Stimulated activated CD8-positive, alpha-beta memory T cell treated with anti-CD3 and anti-CD28 coated beads, Interleukin-12 subunit alpha, Interleukin-12 subunit beta, amount 100 ng/mL, for 4 hours (primary cell): ENCODE measurements around the gene DDX56.
A peak's percentile ranks its signal among the peaks of the same experiment; 100 is the strongest.
"Not testable (repeated sequence)": the region's sequence is repeated elsewhere in the genome, so short reads cannot be mapped to it uniquely, and the experiment has no call there.

Experiments used
- DNase-seq: peaks from one replicate; pipeline ENCODE4 v3.0.0-alpha.2; 2020; ENCODE audit warnings: low read depth

The DDX56 gene

DNA sequence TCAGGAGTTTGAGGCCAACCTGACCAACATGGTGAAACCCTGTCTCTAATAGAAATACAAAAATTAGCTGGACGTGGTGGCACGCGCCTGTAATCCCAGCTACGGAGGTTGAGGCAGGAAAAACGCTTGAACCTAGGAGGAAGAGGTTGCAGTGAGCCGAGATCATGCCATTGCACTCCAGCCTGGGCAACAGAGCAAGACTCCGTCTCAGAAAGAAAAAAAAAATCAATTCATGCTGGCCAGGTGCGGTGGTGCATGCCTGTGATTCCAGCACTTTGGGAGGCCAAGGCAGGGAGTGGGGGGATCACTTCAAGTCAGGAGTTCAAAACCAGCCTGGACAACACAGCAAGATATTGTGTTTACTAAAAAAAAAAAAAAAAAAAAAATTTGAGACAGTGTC, 23.5 kb upstream of the DDX56 start:
- DNase-seq: not testable (repeated sequence)

GRCh38 chr7:44595934-44596635, 22.4 kb upstream of the DDX56 start:
- DNase-seq: no peak

- DNase-seq: no peak
Measured at GRCh38 chr7:44590910-44591309, 17.2 kb upstream of the DDX56 start.

DNA sequence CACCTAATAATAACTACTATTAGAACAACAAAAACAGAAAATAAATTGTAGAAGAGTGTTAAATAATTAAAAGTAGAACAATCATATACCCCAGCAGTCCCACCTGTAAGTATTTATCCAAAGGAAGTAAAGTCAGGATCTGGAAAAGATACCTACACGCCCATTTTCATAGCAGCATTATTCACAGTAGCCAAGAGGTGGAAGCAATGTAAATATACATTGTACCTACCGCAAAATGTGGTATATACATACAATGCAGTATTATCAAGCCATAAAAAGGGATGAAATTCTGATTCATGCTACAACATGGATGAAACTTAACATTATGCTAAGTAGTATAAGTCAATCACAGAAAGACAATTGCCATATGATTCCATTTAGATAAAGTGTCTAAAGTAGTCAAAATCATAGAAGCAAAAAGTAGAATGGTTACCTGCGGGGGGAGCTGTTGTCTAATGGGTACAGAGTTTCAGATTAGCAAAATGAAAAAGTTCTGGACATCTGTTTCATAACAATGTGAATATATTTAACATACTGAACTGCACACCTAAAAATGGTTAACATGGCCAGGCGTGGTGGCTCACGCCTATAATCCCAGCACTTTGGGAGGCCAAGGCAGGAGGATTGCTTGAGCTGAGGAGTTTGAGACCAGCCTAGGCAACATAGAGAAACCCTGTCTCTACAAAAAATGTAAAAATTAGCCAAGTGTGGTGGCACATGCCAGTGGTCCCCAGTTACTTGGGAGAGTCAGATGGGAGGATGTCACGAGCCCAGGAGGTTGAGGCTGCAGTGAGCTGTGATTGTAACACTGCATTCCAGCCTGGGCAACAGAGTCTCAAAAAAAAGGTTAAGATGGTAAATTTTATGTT, 14.4 kb upstream of the DDX56 start:
- peak; percentile 17 for DNase-seq

- no peak for DNase-seq
Measured at GRCh38 chr7:44583146-44583865, 9.6 kb upstream of the DDX56 start.

DNA sequence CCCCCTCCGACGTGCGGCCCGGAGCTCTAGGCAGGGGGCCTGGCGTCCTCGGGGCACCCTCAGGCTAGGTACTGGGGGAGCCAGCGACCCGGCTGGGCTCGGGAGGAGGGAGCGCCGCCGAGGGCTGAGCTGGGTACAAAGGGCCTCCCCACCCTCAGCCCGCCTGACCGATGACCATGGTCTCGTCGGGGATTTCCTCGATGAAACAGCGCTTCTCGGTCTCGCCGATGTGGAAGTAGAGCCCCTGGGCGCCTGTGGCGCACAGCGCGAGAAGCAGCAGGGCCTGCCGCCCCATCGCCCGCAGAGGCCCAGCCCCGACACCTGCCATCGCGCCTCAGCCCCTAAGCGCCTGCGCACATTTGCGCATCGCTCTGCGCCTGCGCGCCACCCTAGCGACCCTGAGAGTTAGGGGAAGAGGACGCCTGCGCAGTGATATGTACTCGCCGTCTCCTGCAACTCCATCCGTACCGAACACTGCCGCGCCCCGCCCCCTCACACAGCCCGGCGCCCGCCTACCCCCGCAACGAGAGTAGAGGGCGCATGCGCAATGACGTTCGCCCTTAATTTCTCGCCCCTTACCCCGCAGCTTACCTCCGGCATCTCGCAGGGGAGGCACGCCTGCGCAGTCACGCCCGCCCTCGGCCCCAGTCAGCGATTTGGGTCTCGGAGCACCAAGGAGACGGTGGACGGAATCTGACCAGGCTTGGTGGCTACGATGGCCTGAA, 8.3 kb upstream of the DDX56 start, which contains the start of gene TMED4:
Gene TMED4, minus strand, starts transcription at position 353 of the 725 bp plus-strand sequence. Its CDS starts 25 bp downstream, at position 328.
- peak; percentile 100 for DNase-seq

GRCh38 chr7:44580945-44581878, 7.5 kb upstream of the DDX56 start:
- no peak for DNase-seq

- no peak for DNase-seq
Measured at GRCh38 chr7:44576228-44576627, 2.5 kb upstream of the DDX56 start.

DNA sequence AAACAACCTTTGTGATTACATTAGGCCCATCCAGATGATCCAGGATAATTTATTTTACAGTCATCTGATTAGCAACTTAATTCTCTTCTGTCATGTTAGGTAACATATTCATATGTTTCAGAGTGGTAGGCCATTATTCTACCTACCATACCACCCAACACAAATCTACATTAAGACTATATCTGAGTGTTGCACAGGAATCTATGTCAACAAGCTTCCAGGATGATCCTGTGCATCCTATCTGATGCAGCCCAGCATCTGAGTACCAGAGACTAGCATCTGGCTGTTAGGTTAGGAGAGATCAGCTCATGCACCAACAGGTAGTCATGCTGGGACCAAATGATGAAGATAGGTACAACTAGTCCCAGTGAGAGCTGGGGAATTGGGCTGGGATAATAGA, 1.3 kb upstream of the DDX56 start:
- DNase-seq: no peak

DNA sequence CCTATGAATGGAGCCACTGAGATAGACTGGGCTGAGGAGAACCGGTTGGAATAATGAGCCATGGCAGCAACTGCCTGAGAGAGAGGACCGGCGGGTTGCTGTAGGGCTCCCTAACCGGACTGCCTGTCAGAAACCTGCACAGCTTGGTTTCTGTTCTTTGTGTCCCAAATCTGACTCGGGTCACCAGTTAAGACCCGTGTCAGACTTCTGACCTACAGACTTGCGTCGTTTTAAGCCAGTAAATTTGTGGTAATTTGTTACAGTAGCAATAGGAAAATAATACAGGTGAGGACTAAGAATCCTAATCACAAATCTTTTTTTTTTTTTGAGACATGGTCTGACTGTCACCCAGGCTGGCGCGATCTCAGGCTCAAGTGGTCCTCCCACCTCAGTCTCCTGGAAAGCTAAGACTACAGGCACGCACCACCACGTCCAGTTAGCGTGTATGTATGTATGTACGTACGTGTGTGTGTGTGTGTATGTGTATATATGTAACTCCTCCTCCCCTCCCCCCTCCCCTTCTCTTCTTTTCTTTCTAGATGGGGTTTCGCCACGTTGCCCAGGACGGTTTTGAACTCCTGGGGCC, 672 bp upstream of the DDX56 start:
- DNase-seq: no peak

- no peak for DNase-seq
Measured at GRCh38 chr7:44572771-44573170, 937 bp downstream of the DDX56 start.

DNA sequence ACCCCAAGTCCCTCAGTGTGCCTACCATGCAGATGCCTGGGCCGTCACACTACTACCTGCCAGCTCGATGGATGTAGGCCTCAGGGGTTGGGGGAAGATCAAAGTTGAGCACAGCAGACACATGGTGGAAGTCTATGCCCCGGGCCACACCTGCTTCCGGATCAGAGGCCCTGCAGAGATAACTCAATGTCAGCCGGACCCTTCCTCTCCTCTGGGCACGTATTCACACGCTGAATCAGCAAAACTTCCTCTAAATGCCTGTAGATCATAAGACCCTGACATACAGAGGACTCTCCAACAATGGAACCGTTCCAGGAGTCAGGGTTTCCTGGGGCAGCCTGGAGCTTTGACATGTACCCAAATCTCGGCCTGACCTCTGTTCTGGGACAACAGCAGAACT, 3.7 kb downstream of the DDX56 start:
- no peak for DNase-seq

- DNase-seq: no peak
Measured at GRCh38 chr7:44568771-44569560, 4.7 kb downstream of the DDX56 start.

- DNase-seq: no peak
Measured at GRCh38 chr7:44567884-44568283, 5.8 kb downstream of the DDX56 start.

GRCh38 chr7:44566680-44567079, 7.0 kb downstream of the DDX56 start:
- no peak for DNase-seq

DNA sequence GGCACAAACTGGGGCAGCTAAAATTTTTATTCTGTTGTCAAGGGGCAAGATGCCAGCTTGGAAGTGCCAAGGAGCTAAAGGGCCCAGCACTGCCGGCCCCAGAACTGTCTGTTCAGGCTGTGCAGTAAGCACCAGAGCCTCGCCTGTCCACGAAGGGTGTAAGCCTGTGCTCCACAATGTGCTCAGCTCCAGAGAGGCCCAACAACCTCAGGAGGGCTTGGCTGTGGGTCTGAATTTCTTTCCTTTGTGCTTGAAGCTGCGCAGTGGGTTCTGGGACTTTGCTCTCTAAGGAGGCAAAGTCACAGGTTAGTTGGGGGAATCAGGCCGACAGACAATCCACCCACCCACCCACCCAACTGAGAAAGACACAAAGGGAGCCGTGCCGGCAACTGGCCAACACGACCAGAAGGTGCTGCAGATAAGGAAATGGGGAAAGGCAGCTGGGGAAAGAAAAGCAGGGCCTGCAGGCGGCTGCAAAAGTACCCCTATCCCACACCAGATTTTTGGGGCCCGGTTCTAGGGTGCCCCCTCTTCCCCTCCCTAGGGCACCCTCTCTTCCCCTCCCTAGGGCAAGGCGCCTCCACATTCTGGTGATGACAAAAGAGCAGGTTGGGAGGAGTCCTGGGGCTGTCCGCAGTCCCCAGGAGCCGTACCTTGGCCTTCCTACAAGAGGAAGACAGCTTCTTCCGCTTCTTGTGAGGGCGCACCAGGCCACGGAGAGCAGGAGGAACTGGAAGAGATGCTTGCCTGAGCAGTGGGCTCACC, 7.7 kb downstream of the DDX56 start:
- no peak for DNase-seq

DNA sequence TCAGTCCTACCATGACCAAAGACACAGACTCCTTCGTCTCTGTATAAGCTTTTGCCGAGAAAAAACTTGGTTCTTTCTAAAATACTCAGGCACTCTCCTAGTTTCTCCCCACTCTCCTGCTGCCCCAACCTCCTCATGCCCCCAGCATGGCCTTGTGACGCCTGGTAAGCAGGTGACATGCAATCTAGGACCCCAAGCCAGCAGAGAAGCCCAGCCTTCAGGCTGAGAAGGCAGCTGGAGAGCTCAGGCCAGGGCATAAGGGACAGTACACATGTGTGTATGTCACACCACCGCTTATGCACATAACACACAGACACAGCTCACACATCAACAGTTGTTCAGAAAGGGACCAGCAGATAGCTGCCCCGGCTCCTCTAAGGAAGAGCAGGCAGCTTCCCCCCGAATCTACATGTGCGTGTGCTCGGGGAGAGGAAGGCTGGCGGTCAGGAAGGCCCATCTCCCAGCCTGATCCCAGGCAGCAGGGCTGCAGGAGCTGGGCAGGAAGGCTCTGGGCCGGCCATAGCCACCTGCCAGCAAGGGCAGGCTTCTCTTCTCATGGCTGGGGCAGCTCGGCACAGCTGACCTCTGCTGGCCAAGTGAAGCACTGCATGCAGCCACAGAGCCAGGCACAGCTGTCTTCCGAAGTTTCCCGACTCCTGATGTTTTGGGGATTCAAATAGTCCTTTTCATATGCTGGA, 8.5 kb downstream of the DDX56 start:
- DNase-seq: peak; percentile 36

DNA sequence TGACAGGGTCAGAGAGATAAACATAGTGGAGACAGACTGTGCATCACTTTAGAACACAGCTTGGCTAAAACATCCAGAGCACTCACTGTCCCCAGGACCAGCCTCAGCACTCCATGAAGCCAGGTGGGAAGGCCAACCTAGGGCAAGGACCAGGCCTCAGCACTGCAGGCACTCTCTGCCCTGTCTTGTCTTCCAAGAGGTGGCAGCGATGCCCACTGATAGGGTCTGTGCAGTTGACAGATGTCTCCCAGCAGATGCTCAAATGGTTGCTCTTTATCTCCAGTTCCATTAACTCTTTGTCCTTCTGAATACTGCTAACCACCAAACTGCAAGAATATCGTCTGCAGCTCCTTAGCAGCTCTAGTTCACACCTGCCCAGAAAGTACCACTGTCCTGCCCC, 9.1 kb downstream of the DDX56 start:
- DNase-seq: no peak
